IPS-18c (cell line): Measurements from ENCODE around the gene FHIP1A.

Experiments
- H3K4me3 ChIP-seq: 2 replicates; pipeline ENCODE4 v1.7.0; 2013; ENCODE audit warnings: low read depth, mild to moderate bottlenecking, low read length, moderate library complexity; ENCODE audit not compliant: insufficient read depth
- H3K9me3 ChIP-seq: one replicate; pipeline ENCODE4 v1.6.1; 2013; ENCODE audit warnings: mild to moderate bottlenecking, low read length, moderate library complexity; ENCODE audit not compliant: control insufficient read depth, insufficient read depth

The FHIP1A gene

GRCh38 chr4:151409470-151410313, 716 bp downstream of the FHIP1A start:
- Histone ChIP-seq H3K4me3 (peak overlapping the region; percentile 52), H3K9me3 (no peaks in the 10 kb centered on the region)

GRCh38 chr4:151415978-151416377, 7.0 kb downstream of the FHIP1A start:
- H3K4me3 ChIP-seq, result no peak overlapping the region
- H3K9me3 ChIP-seq, result no peaks in the 10 kb centered on the region

DNA sequence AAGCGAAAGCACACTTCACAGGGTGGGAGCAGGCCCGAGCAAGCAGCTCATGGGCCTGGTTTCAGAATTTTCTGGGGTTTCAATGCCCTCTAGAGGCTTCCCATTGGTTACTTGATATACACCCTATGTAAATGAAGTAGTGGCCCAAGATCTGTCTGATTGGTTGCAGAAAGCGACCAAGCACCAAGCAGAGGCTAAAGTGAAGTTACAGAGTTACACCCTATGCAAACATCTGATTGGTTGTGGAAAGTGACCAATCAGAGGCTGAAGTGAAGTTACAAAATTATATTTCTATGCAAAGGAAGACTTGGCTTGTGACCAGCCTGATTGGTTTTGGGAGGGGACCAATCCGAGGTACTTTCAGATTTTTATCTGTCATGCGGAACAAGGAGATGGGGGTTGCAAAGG, 8.2 kb downstream of the FHIP1A start:
- H3K4me3 ChIP-seq, result no peak overlapping the region

GRCh38 chr4:151417766-151418376, 8.9 kb downstream of the FHIP1A start:
- Histone ChIP-seq H3K4me3 (no peak overlapping the region), H3K9me3 (no peaks in the 10 kb centered on the region)

More for the DNA sequence above, 8.2 kb downstream of the FHIP1A start:
- H3K9me3 ChIP-seq, result no peaks in the 10 kb centered on the region

GRCh38 chr4:151418385-151418784, 9.4 kb downstream of the FHIP1A start:
- no peaks in the 10 kb centered on the region for H3K9me3 ChIP-seq
- H3K4me3 ChIP-seq, result no peak overlapping the region

DNA sequence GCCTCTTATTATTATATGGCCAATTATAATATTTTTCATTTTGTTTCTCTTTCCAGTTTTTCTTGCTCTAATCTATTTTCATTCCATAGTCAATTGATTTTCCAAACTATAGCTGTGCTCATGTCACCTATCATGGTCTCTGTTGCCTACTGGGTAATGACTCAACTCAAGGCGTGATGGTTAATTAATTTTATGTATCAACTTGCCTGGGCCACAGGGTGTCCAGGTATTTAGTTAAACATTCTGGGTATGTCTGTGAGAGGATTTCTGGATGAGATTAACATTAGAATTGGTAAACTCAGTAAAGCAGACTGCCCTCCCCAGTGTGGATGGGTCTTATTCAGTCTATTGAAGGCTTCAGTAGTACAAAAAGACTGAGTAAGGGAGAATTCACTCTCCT, 9.9 kb downstream of the FHIP1A start:
- Histone ChIP-seq H3K9me3 (no peaks in the 10 kb centered on the region), H3K4me3 (no peak overlapping the region)

DNA sequence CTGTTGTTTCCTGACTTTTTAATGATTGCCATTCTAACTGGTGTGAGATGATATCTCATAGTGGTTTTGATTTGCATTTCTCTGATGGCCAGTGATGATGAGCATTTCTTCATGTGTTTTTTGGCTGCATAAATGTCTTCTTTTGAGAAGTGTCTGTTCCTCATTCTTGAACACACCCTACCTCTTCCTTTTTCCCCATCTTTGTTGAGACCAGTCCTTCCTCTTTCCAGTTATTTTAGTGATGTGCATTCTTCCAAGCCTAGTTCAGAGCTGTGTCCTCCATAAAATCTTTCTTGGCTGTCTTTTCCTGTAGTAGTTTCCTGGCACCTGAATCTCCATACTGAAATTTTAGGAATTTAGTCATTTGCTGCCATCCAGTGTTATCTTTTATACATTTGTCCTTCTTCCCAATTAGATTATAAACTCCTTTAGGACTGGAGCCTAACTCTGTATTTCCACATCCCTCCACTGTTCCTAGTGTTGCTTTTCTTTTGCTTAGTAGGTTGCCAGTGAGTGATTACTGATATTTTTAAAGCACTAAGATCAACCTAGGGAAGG, 11.4 kb downstream of the FHIP1A start:
- Histone ChIP-seq H3K9me3 (no peaks in the 10 kb centered on the region), H3K4me3 (no peak overlapping the region)

- Histone ChIP-seq H3K9me3 (no peaks in the 10 kb centered on the region), H3K4me3 (no peak overlapping the region)
These were observed 13.9 kb downstream of the FHIP1A start for GRCh38 chr4:151422854-151423253.

DNA sequence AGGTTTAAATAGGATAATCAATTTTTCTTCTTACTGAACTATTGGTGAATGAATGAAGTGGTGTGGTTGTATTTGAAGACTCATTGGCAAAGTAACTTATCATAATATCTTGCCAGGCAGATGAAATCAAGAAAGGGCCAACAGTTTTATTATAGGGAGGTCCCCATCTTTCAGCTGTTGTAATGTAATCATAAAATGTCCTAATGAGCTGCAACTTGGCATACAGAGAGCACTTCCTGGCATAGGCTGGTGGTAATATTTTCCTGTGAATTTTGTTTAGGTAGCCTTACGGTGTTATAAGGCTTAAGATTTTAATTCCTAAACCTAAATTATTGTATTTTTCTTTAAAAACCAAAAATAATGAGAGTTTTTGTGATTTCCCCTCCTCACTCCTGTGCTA, 17.5 kb downstream of the FHIP1A start:
- no peaks in the 10 kb centered on the region for H3K9me3 ChIP-seq
- no peak overlapping the region for H3K4me3 ChIP-seq

DNA sequence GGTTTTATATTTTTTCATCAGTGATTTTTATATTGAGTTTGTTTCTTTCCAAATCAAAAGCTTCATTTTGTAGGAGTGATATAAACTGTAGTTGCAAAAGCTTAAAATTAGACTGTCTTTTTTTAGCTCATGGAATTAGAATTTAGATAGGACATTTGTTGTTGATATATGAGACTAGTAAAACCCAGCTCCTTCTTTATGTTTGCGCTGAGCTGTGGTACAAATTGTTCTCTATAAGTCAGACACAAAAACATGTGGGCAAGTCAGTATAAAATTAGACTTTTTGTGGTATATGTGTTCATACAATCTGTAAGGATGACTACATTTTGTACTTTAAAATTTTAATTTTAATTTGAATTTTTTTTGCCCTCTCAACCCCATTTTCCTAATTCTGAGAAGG, 18.3 kb downstream of the FHIP1A start:
- Histone ChIP-seq H3K9me3 (no peaks in the 10 kb centered on the region), H3K4me3 (no peak overlapping the region)

DNA sequence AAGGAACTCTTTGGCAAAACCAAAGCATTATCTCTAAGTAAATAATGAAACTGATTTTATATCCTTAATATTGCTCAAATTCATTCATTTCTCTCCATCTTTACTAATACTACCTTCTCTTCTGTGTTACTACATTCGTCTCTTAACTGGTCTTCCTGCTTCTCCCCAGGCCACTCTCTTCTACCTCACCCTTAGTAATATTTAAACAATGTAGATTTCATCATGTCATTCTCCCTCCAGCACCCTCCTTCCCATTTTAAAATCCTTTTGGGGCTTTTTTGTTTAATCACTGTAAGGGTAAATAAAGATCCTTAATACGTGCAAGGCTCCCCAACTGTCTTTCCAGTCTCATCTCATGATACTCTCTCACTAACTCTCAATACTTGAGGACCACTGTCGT, 19.4 kb downstream of the FHIP1A start:
- H3K4me3 ChIP-seq, result no peak overlapping the region

DNA sequence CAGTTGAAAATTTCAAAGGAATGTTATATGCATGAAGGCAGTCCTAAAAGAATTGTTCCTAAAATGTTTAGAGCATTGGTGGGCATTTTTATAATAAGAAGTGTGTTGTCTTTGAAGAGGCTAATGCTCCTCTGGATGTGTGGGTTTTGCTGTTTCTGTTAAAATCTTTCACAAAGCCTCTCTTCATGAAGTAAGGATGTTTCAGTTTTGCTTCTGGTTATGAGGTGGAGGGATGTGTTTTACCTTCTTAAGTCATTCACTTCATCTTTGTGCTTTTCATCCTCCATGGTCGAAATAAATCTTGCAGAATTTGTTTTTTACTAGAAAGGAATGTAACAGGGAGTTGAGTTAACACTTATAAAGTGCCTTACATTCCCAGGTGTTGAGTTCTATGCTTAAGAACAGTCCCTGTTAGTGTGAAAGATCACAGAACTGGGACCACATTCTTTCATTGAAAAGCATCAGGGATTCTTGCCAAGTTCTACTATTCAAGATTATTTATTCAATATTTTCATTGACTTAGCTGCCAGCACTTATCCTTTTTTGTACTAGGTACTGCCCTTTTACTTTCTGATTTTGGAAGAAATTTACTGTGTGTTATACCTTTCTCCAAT, 21.1 kb downstream of the FHIP1A start:
- H3K9me3 ChIP-seq, result no peaks in the 10 kb centered on the region
- no peak overlapping the region for H3K4me3 ChIP-seq

More for the DNA sequence above, 19.4 kb downstream of the FHIP1A start:
- no peaks in the 10 kb centered on the region for H3K9me3 ChIP-seq

DNA sequence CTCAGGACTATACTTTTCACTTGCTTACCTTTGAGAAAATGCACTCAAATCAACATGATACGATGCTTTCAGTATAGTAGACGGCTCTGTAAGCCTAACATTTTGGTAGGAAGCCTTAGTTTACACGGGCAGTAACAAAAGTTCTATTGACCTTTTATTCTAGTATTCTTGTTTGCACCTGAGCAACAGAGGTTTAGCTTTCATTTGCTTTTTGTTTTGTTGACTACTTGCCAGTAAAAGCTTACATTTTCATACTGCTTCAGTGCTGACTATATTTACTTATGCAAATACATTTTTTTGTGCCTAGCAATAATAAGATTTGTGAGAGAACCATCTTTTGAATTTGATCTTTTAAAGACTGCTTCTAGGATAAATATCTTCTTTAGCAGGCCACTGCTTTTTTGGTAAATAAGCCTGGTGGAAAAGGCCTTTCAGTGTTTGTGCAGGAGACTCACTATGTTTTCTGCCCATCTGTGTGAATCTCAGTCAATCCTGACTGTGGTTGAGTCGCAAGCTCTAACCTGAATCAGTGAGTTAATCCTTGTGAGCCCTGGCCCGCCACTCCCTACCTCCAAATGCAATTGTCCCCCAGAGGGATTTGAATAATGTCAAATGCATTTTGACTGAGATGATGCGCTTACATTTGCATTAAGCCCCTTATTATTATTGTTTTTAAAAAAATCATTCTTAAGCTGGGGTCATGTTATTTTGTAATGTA, 21.9 kb downstream of the FHIP1A start:
- H3K9me3 ChIP-seq, result no peaks in the 10 kb centered on the region
- H3K4me3 ChIP-seq, result no peak overlapping the region

DNA sequence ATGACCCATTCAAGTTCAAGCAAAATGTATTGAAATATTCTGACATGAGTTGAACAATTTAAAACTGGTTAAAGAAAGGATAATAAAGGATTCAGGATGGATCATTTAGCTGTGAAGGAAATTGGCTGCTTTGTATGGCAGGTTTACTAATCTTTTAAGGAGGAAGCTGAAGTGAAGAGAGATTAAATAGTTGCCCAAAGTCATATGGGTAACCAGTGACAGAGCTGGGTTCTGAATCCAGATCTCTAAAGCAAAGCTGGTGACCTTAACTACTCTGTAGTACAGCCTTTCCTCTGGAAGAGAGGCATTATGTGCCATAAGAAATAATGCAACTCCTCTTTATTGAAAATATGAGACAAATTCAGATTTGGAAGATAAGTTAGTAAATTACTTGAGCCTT, 22.8 kb downstream of the FHIP1A start:
- Histone ChIP-seq H3K4me3 (no peak overlapping the region), H3K9me3 (no peaks in the 10 kb centered on the region)

DNA sequence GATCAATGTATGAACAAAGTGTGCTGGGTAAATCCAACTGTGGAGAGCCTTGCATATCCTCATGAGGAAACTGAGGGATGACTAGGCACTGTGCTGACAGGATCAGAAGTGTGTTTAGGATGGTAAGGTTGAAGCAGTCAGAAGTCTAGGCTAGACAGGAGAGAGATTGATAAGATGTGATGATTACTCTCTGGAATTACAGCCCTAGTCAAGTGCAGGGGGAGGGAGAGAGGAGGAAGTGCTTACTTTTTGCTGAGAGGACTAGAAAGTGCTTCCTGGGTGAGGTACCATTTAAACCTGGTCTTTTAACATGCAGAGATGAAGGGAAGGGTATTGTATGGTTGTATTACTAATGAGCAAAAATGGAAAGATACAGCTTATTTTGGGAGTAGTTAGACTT, 23.7 kb downstream of the FHIP1A start:
- Histone ChIP-seq H3K9me3 (no peaks in the 10 kb centered on the region), H3K4me3 (no peak overlapping the region)

- Histone ChIP-seq H3K9me3 (no peaks in the 10 kb centered on the region), H3K4me3 (no peak overlapping the region)
These were observed 25.3 kb downstream of the FHIP1A start for GRCh38 chr4:151434183-151434860.

DNA sequence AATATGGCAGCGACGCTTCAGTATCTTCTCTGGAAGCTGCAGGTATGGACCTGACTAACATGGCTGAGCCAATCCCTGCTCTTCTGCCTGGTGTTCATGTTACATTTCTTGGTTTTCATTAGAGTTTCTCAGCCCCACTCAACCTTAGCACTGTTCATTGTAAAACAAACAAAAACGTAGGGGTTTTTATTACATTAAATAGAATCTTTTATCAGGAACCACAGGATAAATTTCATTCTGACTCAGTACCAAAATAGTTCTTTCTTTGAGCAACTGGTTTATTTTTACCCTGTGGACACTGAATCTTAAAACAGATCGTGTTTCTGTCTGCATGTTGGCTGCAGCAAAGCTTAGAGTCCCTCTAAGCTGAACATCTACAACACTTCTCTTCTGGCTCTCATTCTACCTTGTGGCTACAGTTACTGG, 27.1 kb downstream of the FHIP1A start:
- no peaks in the 10 kb centered on the region for H3K9me3 ChIP-seq
- no peak overlapping the region for H3K4me3 ChIP-seq
